Measurements from ENCODE around the gene EVX2.

EVX2 gene

DNA sequence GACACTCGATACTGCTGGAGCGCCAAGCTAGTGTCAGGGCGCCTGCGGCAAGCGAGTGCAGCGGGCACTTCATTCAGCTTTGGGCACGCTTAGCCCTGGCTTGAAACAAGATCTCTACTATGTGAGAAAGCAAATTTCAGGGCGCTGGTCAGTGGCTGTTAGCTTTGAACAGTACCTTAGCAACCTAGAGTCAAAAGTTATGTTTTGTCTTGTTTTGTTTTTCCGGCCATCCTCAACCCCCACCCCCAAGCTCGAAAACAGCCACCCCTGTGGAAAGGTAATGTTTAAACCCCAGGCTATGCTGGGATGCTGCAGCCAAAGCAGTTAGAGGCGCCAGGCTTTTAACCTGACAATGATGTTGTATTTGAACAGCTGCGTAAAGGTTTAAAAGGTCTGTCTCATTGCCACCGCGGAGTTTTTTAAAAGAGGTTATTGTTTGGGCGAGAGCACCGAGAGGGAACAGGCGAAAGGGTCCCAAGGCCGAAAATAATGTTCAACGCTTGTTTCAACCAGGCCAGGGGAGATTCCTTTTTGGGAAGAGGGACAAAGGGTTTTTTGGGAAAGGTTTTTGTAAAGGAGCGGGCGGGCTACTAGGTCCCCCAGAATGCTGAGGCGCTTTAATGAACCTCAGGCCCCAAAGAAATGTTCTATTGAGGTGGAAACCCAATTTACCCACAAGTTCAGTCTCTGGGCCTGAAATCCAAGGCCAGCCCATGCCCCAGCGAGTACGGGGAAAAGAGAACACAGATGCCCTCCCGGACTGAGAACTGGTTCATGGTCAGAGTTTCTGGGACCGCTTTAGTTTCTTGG lies 30.6 kb upstream of the EVX2 start:
- no peak for DNase-seq (ENCODE audit: extremely low read depth, low read depth)
- TF ChIP-seq, protein P1, sequence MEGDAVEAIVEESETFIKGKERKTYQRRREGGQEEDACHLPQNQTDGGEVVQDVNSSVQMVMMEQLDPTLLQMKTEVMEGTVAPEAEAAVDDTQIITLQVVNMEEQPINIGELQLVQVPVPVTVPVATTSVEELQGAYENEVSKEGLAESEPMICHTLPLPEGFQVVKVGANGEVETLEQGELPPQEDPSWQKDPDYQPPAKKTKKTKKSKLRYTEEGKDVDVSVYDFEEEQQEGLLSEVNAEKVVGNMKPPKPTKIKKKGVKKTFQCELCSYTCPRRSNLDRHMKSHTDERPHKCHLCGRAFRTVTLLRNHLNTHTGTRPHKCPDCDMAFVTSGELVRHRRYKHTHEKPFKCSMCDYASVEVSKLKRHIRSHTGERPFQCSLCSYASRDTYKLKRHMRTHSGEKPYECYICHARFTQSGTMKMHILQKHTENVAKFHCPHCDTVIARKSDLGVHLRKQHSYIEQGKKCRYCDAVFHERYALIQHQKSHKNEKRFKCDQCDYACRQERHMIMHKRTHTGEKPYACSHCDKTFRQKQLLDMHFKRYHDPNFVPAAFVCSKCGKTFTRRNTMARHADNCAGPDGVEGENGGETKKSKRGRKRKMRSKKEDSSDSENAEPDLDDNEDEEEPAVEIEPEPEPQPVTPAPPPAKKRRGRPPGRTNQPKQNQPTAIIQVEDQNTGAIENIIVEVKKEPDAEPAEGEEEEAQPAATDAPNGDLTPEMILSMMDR (IDR thresholded peaks at IDR 0.05; ENCODE audit: low read depth, low read length): no peak

DNA sequence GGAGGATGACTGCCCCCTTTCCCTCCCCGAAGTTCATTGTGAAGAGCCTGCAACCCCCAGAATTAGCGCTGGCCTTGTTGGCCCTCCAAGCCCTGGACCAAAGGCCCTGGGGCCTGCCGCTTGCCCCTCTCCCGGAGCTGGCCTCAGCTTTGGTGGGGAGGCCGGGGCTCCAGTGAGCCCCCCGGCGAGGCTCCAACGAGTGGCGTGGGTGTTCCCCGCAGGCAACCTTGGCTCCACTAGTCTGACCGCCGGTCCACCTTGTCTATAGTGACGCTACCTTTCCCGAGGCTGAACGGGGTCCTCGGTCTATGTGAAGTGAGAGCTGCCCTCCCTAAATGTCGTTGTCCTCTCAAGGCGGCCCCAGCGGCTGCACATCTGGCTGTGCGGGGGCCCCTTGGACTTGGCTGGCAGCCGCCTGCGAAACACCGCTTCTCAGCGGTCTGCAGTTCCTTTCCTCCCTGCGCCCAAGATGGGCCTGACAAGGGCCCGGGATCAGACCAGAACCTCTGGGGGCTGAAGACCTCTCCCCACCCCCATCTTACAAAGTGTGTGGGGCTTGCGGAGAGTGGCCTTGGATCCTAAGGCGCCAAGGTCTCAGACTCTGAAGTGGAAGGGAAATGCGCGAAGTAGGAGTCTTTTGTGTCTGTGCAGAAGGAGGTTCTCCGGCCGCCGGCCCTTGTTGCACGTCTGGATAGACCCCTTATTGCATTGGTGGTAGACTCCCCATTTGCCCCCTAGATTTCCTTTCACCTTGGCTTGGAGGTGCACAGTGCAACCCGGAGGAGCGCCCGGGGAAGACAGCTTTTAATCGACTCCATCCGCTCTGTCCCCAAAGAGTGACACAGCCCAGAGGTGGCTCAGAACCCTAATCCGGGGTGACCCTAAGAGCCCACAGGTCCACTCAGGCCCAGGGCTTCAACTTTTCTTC lies 28.9 kb upstream of the EVX2 start:
- no peak for DNase-seq (ENCODE audit: extremely low read depth, low read depth)

DNA sequence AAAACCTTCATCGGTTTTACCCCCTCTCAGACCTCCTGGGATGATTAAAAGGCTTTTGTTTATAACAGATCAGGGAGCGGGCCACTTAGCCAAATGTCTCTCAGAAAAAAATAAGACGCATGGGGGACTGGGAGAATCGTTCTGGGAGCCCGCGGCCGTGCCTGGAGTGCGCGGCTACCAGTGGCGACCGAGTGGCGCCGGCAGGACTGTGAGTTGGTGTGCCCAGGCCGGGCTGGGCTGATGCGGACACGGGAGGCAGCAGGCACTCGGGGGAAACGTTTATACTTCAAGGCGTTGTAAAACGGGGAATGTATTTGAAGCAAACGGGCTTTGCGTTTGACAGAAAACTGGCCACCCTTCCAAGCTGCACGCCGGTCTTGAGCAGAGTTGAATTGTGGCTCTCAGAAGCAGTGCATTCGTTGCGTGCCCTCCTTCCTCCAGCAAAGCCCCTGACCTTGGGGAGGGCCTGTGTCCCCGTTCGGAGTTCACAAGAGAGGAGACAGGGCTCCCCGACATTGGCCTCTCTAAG lies 28.1 kb upstream of the EVX2 start:
- DNase-seq (ENCODE audit: extremely low read depth, low read depth): no peak
- TF ChIP-seq, protein P1 (IDR thresholded peaks at IDR 0.05; ENCODE audit: low read depth, low read length): no peak

More for the DNA sequence above, 28.9 kb upstream of the EVX2 start:
- TF ChIP-seq, protein P1 (IDR thresholded peaks at IDR 0.05; ENCODE audit: low read depth, low read length): no peak

DNA sequence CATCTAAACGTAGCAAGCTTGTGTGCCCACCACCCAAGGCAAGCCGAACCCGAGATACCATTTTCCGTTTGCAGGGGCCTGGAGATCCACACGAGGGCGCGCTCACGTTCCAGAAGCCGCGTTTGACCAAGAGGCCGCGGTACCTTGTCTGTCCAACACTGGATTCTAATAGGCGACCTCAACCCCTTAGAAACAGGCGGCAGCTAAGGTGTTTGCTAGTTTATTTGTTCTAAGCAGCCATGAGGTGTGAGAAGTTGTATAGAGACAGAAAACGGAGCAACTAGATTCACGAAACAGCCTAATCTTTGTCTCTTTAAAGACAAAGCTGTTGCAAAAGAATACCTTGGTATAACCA lies 27.5 kb upstream of the EVX2 start:
- TF ChIP-seq, protein P1 (IDR thresholded peaks at IDR 0.05; ENCODE audit: low read depth, low read length): peak; percentile 54
- no peak for DNase-seq (ENCODE audit: extremely low read depth, low read depth)

DNA sequence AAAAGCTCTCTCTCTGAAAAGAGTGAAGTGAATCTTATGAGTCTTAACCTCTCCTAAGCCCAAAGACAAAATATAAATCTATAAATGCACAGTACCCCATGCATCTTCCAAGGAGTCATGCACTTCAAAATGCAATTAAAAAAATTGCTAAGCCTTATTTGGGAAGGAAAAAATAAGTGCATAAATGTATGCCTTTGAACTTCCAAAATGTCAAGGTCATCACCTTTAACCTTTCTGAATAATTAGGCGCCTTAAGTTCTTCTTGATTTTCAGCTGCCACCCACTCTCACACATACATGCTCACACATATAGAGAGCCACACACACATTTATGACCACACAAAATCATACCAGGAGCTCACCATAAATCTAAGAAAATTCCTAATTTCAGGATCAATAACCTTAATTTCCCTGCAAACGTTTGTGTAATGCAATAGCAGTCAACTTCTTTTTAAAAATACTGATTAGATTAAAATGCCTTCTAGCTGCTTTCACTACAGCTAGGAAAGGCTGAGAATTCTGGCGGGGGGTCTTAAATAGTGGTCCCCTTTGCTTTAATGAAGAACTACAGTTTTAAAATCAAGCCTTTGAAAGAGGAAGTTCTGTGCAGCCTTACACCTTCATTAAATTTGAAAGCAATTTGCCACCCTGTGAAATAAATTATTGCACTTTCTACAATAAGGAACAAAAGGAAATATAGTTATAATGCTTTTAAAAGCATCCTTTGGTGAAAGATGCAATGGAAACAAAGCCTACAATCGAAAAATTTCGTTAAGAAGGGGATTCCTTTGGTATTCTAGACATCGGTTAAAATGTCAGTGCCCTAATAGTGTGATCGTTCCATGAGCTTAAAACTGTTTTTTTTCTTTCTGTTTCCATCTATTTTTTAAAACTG lies 26.9 kb upstream of the EVX2 start:
- TF ChIP-seq, protein P1 (IDR thresholded peaks at IDR 0.05; ENCODE audit: low read depth, low read length): no peak
- no peak for DNase-seq (ENCODE audit: extremely low read depth, low read depth)

DNA sequence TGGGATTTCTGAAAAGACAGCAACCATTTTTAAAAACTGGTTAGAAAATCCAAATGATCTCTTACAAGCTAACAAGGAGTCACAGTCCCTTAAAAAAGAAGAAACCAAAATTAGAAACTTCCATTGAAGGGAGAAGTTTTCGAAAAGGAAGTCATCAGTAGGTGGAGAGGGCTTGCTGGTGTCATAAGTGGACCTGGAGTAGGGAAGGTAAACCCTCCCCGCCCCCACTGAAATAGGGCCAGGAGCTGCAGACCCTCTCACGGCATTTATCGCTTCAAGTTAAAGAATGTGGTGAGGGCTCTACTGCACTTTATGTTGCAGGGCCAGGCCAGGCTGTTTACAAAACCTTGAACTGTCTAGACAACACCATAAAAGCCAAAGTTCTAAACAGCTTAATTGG lies 26.2 kb upstream of the EVX2 start:
- no peak for DNase-seq (ENCODE audit: extremely low read depth, low read depth)
- TF ChIP-seq, protein P1 (IDR thresholded peaks at IDR 0.05; ENCODE audit: low read depth, low read length): no peak

Data from AG09319 (cell line).